SK-N-SH (cell line): ENCODE results near the gene TAMM41. TPM values are rescaled to one million over a fixed set of nuclear protein-coding genes. Genes with fewer than 3 reads are reported as not detected.

Experiments used
- CTCF ChIA-PET: fragments of 300-600, 350-600 bp; formaldehyde crosslinking; extraction: SDS; loops from one replicate; lab custom pipeline; 2021; lab: Yijun Ruan, JAX
- POLR2A ChIA-PET: fragments of 350-600 bp; sonication (Branson Sonifier 250); formaldehyde crosslinking; extraction: SDS; loops from one replicate; lab custom pipeline; 2020; ENCODE audit warnings: antibody characterized with exemption, inconsistent platforms; lab: Yijun Ruan, JAX
- DNase-seq: peaks from one replicate; pipeline ENCODE4 v3.0.0; 2012
- H2AFZ ChIP-seq: fragments of 200-600 bp; sonication (generic); 2 replicates; pipeline ENCODE4 v1.8.1; 2016; ENCODE audit warnings: antibody characterized with exemption, mild to moderate bottlenecking, low read depth
- H3F3A ChIP-seq: fragments of 200-600 bp; sonication (generic); replicated peaks from 2 replicates; pipeline ENCODE3; 2016; ENCODE audit warnings: antibody characterized with exemption, mild to moderate bottlenecking; ENCODE audit not compliant: insufficient read depth
- H3K27ac ChIP-seq, 2 experiments: fragments of 200-500 bp in 1 of 2; fragments of 200-600 bp in 1 of 2; sonication (Bioruptor generic) in 1 of 2; sonication (generic), shearing (Covaris generic) in 1 of 2; 2 replicates each; pipeline versions ENCODE4 v1.5.1 to v1.6.1; 2014 to 2016; ENCODE audit warnings: low read depth in 2 of 2, inconsistent platforms in 1 of 2, low read length in 1 of 2, mild to moderate bottlenecking in 1 of 2, mixed read lengths in 1 of 2
- H3K27me3 ChIP-seq: fragments of 200-600 bp; sonication (generic), shearing (Covaris generic); 2 replicates; pipeline ENCODE4 v1.6.1; 2016; ENCODE audit warnings: mixed run types; ENCODE audit not compliant: insufficient read depth
- H3K36me3 ChIP-seq, 2 experiments: fragments of 200-500 bp in 1 of 2; fragments of 200-600 bp in 1 of 2; sonication (Bioruptor generic) in 1 of 2; sonication (generic) in 1 of 2; replicated peaks in 1 of 2; 2 replicates each; pipeline versions ENCODE3 to v1.5.1; 2014 to 2016; ENCODE audit warnings: low read length in 1 of 2, mild to moderate bottlenecking in 1 of 2; ENCODE audit not compliant: insufficient read depth in 2 of 2, control insufficient read depth in 1 of 2
- H3K4me1 ChIP-seq, 2 experiments: fragments of 200-500 bp in 1 of 2; fragments of 200-600 bp in 1 of 2; sonication (Bioruptor generic) in 1 of 2; sonication (generic), shearing (Covaris generic) in 1 of 2; 2 replicates each; pipeline versions ENCODE4 v1.5.1 to v1.6.1; 2014 to 2016; ENCODE audit warnings: low read depth in 1 of 2, low read length in 1 of 2, mixed run types in 1 of 2; ENCODE audit not compliant: insufficient read depth in 2 of 2, control insufficient read depth in 1 of 2
- H3K4me2 ChIP-seq: fragments of 200-600 bp; sonication (generic), shearing (Covaris generic); 2 replicates; pipeline ENCODE4 v1.6.1; 2017; ENCODE audit warnings: mixed run types
- H3K4me3 ChIP-seq, 2 experiments: fragments of 200-500 bp in 1 of 2; fragments of 200-600 bp in 1 of 2; sonication (Bioruptor generic) in 1 of 2; sonication (generic), shearing (Covaris generic) in 1 of 2; 2 replicates each; pipeline versions ENCODE4 v1.5.1 to v1.8.1; 2014 to 2016; ENCODE audit warnings: low read depth in 2 of 2, inconsistent platforms in 1 of 2, low read length in 1 of 2, mild to moderate bottlenecking in 1 of 2, mixed read lengths in 1 of 2, moderate library complexity in 1 of 2
- H3K79me2 ChIP-seq: fragments of 200-600 bp; sonication (generic); 2 replicates; pipeline ENCODE4 v1.8.1; 2017; ENCODE audit warnings: mild to moderate bottlenecking; ENCODE audit not compliant: insufficient read depth
- H3K9ac ChIP-seq: fragments of 200-600 bp; sonication (generic); 2 replicates; pipeline ENCODE4 v1.6.1; 2017; ENCODE audit warnings: mixed run types
- H3K9me2 ChIP-seq: fragments of 200-600 bp; sonication (generic); 2 replicates; pipeline ENCODE4 v1.6.1; 2017; ENCODE audit warnings: mixed run types
- H3K9me3 ChIP-seq: fragments of 200-600 bp; sonication (generic); 2 replicates; pipeline ENCODE4 v1.6.1; 2017; ENCODE audit warnings: mixed run types, mild to moderate bottlenecking, moderate library complexity
- H4K20me1 ChIP-seq: fragments of 200-600 bp; sonication (generic); 2 replicates; pipeline ENCODE4 v1.6.1; 2017; ENCODE audit warnings: mild to moderate bottlenecking, mixed run types; ENCODE audit not compliant: insufficient read depth
- ELF1 ChIP-seq: IDR thresholded peaks from 2 replicates; pipeline ENCODE4 v1.4.0; 2012
- EP300 ChIP-seq, 2 experiments: IDR thresholded peaks; 2 replicates each; pipeline versions ENCODE4 v1.4.0 to v1.6.1; 2012; ENCODE audit warnings: borderline replicate concordance in 1 of 2, low read depth in 1 of 2, low read length in 1 of 2
- EZH2phosphoT487 ChIP-seq: fragments of 200-600 bp; sonication (generic); IDR thresholded peaks from 2 replicates; pipeline ENCODE4 v1.6.1; 2017; ENCODE audit warnings: low read depth, mixed run types, mild to moderate bottlenecking, antibody characterized with exemption, moderate library complexity, borderline replicate concordance
- FOXJ3 ChIP-seq: sonication (generic); formaldehyde crosslinking; IDR thresholded peaks from 2 replicates; pipeline ENCODE4 v1.5.1; 2020; ENCODE audit warnings: mild to moderate bottlenecking, missing genetic modification reagents
- JUND ChIP-seq: IDR thresholded peaks from 2 replicates; pipeline ENCODE4 v1.4.0; 2012
- MEF2A ChIP-seq: IDR thresholded peaks from 2 replicates; pipeline ENCODE4 v1.4.0; 2012; ENCODE audit warnings: low read depth, borderline replicate concordance
- MXI1 ChIP-seq: IDR thresholded peaks from 2 replicates; pipeline ENCODE4 v1.6.1; 2012; ENCODE audit warnings: mild to moderate bottlenecking, low read depth, low read length, improper control_type of control experiment
- NRF1 ChIP-seq: IDR thresholded peaks from 2 replicates; pipeline ENCODE4 v1.6.1; 2012; ENCODE audit warnings: low read depth, mild to moderate bottlenecking, low read length
- RAD21 ChIP-seq: IDR thresholded peaks from 2 replicates; pipeline ENCODE4 v1.6.1; 2012; ENCODE audit warnings: mild to moderate bottlenecking, low read length
- RFX5 ChIP-seq: IDR thresholded peaks from 2 replicates; pipeline ENCODE4 v1.6.1; 2012; ENCODE audit warnings: mild to moderate bottlenecking, improper control_type of control experiment, low read length
- RXRA ChIP-seq: IDR thresholded peaks from 2 replicates; pipeline ENCODE4 v1.4.0; 2012; ENCODE audit warnings: low read depth, mild to moderate bottlenecking, borderline replicate concordance
- SIN3A ChIP-seq: IDR thresholded peaks from 2 replicates; pipeline ENCODE4 v1.6.1; 2012; ENCODE audit warnings: low read depth, mild to moderate bottlenecking, low read length, moderate library complexity, borderline replicate concordance
- SMC3 ChIP-seq: IDR thresholded peaks from 2 replicates; pipeline ENCODE4 v1.6.1; 2012; ENCODE audit warnings: low read depth, low read length, improper control_type of control experiment
- TAF1 ChIP-seq: IDR thresholded peaks from 2 replicates; pipeline ENCODE4 v1.6.1; 2012; ENCODE audit warnings: low read depth, mild to moderate bottlenecking, low read length, moderate library complexity, borderline replicate concordance
- TCF12 ChIP-seq: IDR thresholded peaks from 2 replicates; pipeline ENCODE4 v1.4.0; 2012
- TEAD4 ChIP-seq: IDR thresholded peaks from 2 replicates; pipeline ENCODE4 v1.4.0; 2012; ENCODE audit warnings: mild to moderate bottlenecking, borderline replicate concordance; ENCODE audit not compliant: insufficient read depth
- WGBS: methylation state at CpG from one replicate; pipeline ENCODE4 v1.1.6; 2017; ENCODE audit warnings: low lambda C conversion rate; 5-methylcytosine and 5-hydroxymethylcytosine counted together
- polyA plus RNA-seq, 3 experiments: library from polyadenylated mRNA; depleted of rRNA; stranded (reverse); fragments of >200 nt; gene quantifications; 2 replicates each; pipeline ENCODE4 v1.2.3, GENCODE V29; 2012
- TF ChIP-seq, protein P1 (sequence below): fragments of 200-600 bp; sonication (generic); IDR thresholded peaks from 2 replicates; pipeline ENCODE4 v1.6.1; 2017; ENCODE audit warnings: antibody characterized with exemption, mild to moderate bottlenecking, moderate library complexity
- TF ChIP-seq, protein P2 (sequence below): IDR thresholded peaks from 2 replicates; pipeline ENCODE4 v1.6.1; 2012; ENCODE audit warnings: mild to moderate bottlenecking, low read depth, low read length, moderate library complexity
- TF ChIP-seq, protein P3 (sequence below): fragments of 150-350 bp; IDR thresholded peaks from 2 replicates; pipeline ENCODE4 v1.6.1; 2016; ENCODE audit warnings: mild to moderate bottlenecking, low read depth, low read length
- TF ChIP-seq, protein P4 (sequence below): IDR thresholded peaks from 2 replicates; pipeline ENCODE4; 2012

The TAMM41 gene
- polyA plus RNA-seq, 1 of the 3 experiments (the other 2 are of a cell fraction): 14.3 TPM

DNA sequence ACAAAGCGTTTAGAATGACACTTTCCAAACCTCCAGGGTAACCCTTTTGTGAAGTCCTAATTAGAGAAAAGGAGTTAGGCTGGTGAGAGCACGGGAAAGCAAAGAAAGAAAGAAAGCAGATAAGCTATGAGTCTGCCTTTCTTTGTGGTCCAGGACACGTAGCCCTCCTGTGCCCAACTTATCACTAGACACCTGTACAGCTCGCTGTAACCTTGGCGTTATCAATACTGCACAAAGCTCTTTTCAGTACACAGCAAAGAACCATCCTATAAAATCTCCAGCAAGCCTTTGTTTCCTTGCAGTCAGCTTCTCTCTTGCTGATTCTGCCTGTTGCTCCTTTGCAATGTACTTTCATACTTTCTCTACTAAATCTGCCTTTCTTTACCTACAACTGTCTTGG lies 6.8 kb upstream of the TAMM41 start:
- Histone ChIP-seq H3K36me3 (no peaks in the 10 kb centered on the region), H3K27me3 (peaks cover 7% of the 10 kb centered on the region; the same call in 1 of the 2 replicates), H3K4me3 (no peak overlapping the region), H3K9me2 (no peaks in the 10 kb centered on the region), H3K9ac (no peak overlapping the region), H4K20me1 (no peaks in the 10 kb centered on the region), H3K9me3 (no peaks in the 10 kb centered on the region; the same call in 1 of the 2 replicates), H2AFZ (no peak overlapping the region), H3K27ac (no peak overlapping the region), H3F3A (no peaks in the 10 kb centered on the region), H3K4me1 (no peaks in the 10 kb centered on the region)
- no peak for DNase-seq
- WGBS: 36% methylated on average over 5 of the region's 5 CpGs
- CTCF ChIA-PET: interaction anchor here (0.8 to 1.8 kb wide), 3 partner anchors 192 to 626 kb away, joined by 3 to 6 read pairs (median 3); no protein-coding TSS in a partner anchor
- POLR2A ChIA-PET: no interaction called here
- TF ChIP-seq RFX5: no peak
- TF ChIP-seq, protein P1, sequence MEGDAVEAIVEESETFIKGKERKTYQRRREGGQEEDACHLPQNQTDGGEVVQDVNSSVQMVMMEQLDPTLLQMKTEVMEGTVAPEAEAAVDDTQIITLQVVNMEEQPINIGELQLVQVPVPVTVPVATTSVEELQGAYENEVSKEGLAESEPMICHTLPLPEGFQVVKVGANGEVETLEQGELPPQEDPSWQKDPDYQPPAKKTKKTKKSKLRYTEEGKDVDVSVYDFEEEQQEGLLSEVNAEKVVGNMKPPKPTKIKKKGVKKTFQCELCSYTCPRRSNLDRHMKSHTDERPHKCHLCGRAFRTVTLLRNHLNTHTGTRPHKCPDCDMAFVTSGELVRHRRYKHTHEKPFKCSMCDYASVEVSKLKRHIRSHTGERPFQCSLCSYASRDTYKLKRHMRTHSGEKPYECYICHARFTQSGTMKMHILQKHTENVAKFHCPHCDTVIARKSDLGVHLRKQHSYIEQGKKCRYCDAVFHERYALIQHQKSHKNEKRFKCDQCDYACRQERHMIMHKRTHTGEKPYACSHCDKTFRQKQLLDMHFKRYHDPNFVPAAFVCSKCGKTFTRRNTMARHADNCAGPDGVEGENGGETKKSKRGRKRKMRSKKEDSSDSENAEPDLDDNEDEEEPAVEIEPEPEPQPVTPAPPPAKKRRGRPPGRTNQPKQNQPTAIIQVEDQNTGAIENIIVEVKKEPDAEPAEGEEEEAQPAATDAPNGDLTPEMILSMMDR: no peak
- TF ChIP-seq, protein P2, sequence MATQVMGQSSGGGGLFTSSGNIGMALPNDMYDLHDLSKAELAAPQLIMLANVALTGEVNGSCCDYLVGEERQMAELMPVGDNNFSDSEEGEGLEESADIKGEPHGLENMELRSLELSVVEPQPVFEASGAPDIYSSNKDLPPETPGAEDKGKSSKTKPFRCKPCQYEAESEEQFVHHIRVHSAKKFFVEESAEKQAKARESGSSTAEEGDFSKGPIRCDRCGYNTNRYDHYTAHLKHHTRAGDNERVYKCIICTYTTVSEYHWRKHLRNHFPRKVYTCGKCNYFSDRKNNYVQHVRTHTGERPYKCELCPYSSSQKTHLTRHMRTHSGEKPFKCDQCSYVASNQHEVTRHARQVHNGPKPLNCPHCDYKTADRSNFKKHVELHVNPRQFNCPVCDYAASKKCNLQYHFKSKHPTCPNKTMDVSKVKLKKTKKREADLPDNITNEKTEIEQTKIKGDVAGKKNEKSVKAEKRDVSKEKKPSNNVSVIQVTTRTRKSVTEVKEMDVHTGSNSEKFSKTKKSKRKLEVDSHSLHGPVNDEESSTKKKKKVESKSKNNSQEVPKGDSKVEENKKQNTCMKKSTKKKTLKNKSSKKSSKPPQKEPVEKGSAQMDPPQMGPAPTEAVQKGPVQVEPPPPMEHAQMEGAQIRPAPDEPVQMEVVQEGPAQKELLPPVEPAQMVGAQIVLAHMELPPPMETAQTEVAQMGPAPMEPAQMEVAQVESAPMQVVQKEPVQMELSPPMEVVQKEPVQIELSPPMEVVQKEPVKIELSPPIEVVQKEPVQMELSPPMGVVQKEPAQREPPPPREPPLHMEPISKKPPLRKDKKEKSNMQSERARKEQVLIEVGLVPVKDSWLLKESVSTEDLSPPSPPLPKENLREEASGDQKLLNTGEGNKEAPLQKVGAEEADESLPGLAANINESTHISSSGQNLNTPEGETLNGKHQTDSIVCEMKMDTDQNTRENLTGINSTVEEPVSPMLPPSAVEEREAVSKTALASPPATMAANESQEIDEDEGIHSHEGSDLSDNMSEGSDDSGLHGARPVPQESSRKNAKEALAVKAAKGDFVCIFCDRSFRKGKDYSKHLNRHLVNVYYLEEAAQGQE: no peak
- TF ChIP-seq MXI1: no peak
- no peak for TF ChIP-seq TAF1
- TF ChIP-seq MEF2A: no peak
- no peak for TF ChIP-seq EP300 (IDR thresholded peaks at IDR 0.05; ENCODE audit: borderline replicate concordance in 1 of 2, low read depth in 1 of 2, low read length in 1 of 2)
- no peak for TF ChIP-seq RAD21
- TF ChIP-seq NRF1: no peak
- no peak for TF ChIP-seq EZH2phosphoT487
- TF ChIP-seq FOXJ3 (CRISPR knock-in tag): no peak
- TF ChIP-seq JUND: no peak
- no peak for TF ChIP-seq TEAD4
- no peak for TF ChIP-seq RXRA
- TF ChIP-seq SIN3A: no peak
- TF ChIP-seq ELF1: no peak
- TF ChIP-seq, protein P3, sequence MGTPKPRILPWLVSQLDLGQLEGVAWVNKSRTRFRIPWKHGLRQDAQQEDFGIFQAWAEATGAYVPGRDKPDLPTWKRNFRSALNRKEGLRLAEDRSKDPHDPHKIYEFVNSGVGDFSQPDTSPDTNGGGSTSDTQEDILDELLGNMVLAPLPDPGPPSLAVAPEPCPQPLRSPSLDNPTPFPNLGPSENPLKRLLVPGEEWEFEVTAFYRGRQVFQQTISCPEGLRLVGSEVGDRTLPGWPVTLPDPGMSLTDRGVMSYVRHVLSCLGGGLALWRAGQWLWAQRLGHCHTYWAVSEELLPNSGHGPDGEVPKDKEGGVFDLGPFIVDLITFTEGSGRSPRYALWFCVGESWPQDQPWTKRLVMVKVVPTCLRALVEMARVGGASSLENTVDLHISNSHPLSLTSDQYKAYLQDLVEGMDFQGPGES: no peak
- no peak for TF ChIP-seq TCF12
- TF ChIP-seq SMC3: no peak
- TF ChIP-seq, protein P4, sequence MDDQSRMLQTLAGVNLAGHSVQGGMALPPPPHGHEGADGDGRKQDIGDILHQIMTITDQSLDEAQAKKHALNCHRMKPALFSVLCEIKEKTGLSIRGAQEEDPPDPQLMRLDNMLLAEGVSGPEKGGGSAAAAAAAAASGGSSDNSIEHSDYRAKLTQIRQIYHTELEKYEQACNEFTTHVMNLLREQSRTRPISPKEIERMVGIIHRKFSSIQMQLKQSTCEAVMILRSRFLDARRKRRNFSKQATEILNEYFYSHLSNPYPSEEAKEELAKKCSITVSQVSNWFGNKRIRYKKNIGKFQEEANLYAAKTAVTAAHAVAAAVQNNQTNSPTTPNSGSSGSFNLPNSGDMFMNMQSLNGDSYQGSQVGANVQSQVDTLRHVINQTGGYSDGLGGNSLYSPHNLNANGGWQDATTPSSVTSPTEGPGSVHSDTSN: no peak
- TF ChIP-seq, all 33 proteins: peak for 0
- Histone ChIP-seq H3K4me2 (no peak overlapping the region), H3K79me2 (no peaks in the 10 kb centered on the region)
